ENCODE measurements around the gene PPL. TPM values are rescaled to one million over a fixed set of nuclear protein-coding genes. Genes with fewer than 3 reads are reported as not detected.

PPL gene
- total and polyA plus RNA-seq, 2 of the 13 experiments (the other 11 are each of a cell fraction or from before 2014, with no cell fraction given): 5.7 to 6.6 TPM

DNA sequence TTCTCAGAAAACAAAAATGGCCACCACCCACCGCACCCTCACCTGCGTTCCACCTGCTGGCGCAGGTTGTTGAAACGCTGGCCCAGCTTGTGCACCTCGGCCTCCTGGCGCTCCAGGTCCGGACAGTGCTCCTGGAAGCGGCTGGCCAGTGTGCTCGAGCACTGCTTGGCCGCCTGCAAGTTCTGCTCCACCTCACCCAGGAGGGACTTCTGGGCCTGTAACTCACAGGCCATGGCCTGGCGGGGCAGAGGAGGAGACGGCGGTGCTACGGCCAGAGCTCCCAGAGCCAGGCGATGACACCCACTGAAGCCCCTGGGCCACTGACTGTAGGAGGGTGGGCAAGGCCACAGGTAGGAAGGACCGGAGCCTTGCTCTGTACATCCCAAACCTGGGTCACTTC, 46.3 kb downstream of the PPL start:
- peaks cover 0 to 14% of the 10 kb centered on the region in 2 experiments; a peak in 3 of 5 replicates for H3K36me3 ChIP-seq (replicated peaks in 1 of 2; ENCODE audit: control insufficient read depth in 1 of 2, insufficient read depth in 2 of 2, low read length in 2 of 2)
- H3K79me2 ChIP-seq (ENCODE audit: insufficient read depth, low read length): no peaks in the 10 kb centered on the region
- TF ChIP-seq TRIM24 (CRISPR knock-in tag; IDR thresholded peaks at IDR 0.05): no peak
- TF ChIP-seq KLF9 (CRISPR knock-in tag; IDR thresholded peaks at IDR 0.05; ENCODE audit: low read depth): no peak
- TF ChIP-seq, protein P1, sequence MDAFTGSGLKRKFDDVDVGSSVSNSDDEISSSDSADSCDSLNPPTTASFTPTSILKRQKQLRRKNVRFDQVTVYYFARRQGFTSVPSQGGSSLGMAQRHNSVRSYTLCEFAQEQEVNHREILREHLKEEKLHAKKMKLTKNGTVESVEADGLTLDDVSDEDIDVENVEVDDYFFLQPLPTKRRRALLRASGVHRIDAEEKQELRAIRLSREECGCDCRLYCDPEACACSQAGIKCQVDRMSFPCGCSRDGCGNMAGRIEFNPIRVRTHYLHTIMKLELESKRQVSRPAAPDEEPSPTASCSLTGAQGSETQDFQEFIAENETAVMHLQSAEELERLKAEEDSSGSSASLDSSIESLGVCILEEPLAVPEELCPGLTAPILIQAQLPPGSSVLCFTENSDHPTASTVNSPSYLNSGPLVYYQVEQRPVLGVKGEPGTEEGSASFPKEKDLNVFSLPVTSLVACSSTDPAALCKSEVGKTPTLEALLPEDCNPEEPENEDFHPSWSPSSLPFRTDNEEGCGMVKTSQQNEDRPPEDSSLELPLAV (CRISPR knock-in tag; conservative IDR thresholded peaks at IDR 0.05; ENCODE audit: low read depth): no peak
- no peak for TF ChIP-seq ZNF782 (CRISPR knock-in tag; IDR thresholded peaks at IDR 0.05; ENCODE audit: borderline replicate concordance)
- no peak for TF ChIP-seq ZNF768 (CRISPR knock-in tag; IDR thresholded peaks at IDR 0.05)
- TF ChIP-seq AGO2 (optimal IDR thresholded peaks at IDR 0.05; ENCODE audit: low read depth, low read length): peak; percentile 36
- H3K9me3 ChIP-seq (ENCODE audit: low read length): no peaks in the 10 kb centered on the region
- WGBS (ENCODE audit: low lambda C conversion rate): 95% methylated on average over 9 of the region's 16 CpGs
- in situ Hi-C loops (cut with HindIII; ENCODE audit: extremely low pct_ligation_motif_present, low pct_unique_long_range_greater_than_20kb): no loop called here
- H3K27ac ChIP-seq (ENCODE audit: extremely low read length, insufficient read depth, low read length): no peak overlapping the region
- H4K20me1 ChIP-seq (ENCODE audit: insufficient read depth, low read length): no peaks in the 10 kb centered on the region
- H3K4me3 ChIP-seq (replicated peaks in 1 of 3; ENCODE audit: insufficient read depth in 1 of 3, low read depth in 2 of 3, low read length in 3 of 3): no peak overlapping the region
- H3K27me3 ChIP-seq (ENCODE audit: control insufficient read depth in 1 of 2, insufficient read depth in 2 of 2, low read length in 2 of 2): no peaks in the 10 kb centered on the region
- H3K9ac ChIP-seq (ENCODE audit: insufficient read depth, low read depth, low read length): no peak overlapping the region
- BruUV-seq (replicated peaks): no TSS peak
- ATAC-seq: no peak; the same call in 2 of the 3 replicates
- H3K4me1 ChIP-seq (ENCODE audit: insufficient read depth, low read length): no peaks in the 10 kb centered on the region
- intact Hi-C loops (cut with micrococcal nuclease; ENCODE audit: unreplicated experiment): no loop called here
- ChIA-PET CTCF (ENCODE audit: low intra/inter-chr PET ratio, low total read pairs) (no interaction called here), POLR2A (no interaction called here)
- FAIRE-seq: no peak
- no peak overlapping the region for H3K4me2 ChIP-seq (ENCODE audit: low read depth, low read length)
- H2AFZ ChIP-seq (ENCODE audit: low read length): no peak overlapping the region
- DNase-seq (ENCODE audit: low spot score): no peak

DNA sequence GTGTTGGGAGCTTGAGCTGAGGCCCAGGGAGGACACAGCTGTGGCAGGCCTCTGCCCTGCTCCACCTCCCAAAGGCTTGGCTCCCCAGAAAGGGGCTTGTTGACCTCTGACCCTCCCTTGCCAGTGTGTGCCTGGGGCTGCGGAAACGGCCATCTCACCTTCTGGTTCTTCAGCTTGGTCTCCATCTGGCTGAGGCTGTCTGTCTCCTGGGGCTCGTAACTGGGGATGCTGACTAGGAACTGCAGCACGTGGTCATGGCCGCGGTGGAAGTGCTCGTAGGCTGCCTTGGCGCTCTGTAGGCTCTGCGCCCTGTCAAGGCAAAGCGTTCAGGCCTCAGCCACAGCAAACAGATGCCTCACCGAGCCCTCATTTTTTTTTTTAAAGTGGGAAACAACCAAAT, 46.9 kb downstream of the PPL start:
- BruUV-seq (replicated peaks): no TSS peak
- Histone ChIP-seq H3K4me1 (ENCODE audit: insufficient read depth, low read length) (no peaks in the 10 kb centered on the region), H3K27ac (ENCODE audit: extremely low read length, insufficient read depth, low read length) (no peak overlapping the region), H3K9ac (ENCODE audit: insufficient read depth, low read depth, low read length) (no peak overlapping the region), H2AFZ (ENCODE audit: low read length) (no peak overlapping the region), H3K79me2 (ENCODE audit: insufficient read depth, low read length) (no peaks in the 10 kb centered on the region), H3K36me3 (replicated peaks in 1 of 2; ENCODE audit: control insufficient read depth in 1 of 2, insufficient read depth in 2 of 2, low read length in 2 of 2) (peaks cover 3 to 20% of the 10 kb centered on the region in 2 experiments; a peak in 3 of 5 replicates), H3K9me3 (ENCODE audit: low read length) (no peaks in the 10 kb centered on the region), H3K27me3 (ENCODE audit: control insufficient read depth in 1 of 2, insufficient read depth in 2 of 2, low read length in 2 of 2) (no peaks in the 10 kb centered on the region), H3K4me3 (replicated peaks in 1 of 3; ENCODE audit: insufficient read depth in 1 of 3, low read depth in 2 of 3, low read length in 3 of 3) (no peak overlapping the region), H4K20me1 (ENCODE audit: insufficient read depth, low read length) (no peaks in the 10 kb centered on the region), H3K4me2 (ENCODE audit: low read depth, low read length) (no peak overlapping the region)
- no peak for ATAC-seq
- WGBS (ENCODE audit: low lambda C conversion rate): 93% methylated on average over 9 of the region's 11 CpGs
- no peak for DNase-seq (ENCODE audit: low spot score)
- CTCF ChIA-PET (ENCODE audit: low intra/inter-chr PET ratio, low total read pairs): no interaction called here
- intact Hi-C loops (cut with micrococcal nuclease; ENCODE audit: unreplicated experiment): no loop called here
- POLR2A ChIA-PET: no interaction called here
- FAIRE-seq: no peak
- in situ Hi-C loops (cut with HindIII; ENCODE audit: extremely low pct_ligation_motif_present, low pct_unique_long_range_greater_than_20kb): no loop called here
- TF ChIP-seq IKZF1 (IDR thresholded peaks at IDR 0.05): no peak
- TF ChIP-seq AGO2 (optimal IDR thresholded peaks at IDR 0.05; ENCODE audit: low read depth, low read length): peak; percentile 2

Measured in HepG2 (cell line).